GM12801 (cell line): Measurements from ENCODE around the gene AQP6.

Experiments used
- TF ChIP-seq, protein P1 (sequence below): IDR thresholded peaks from one replicate; pipeline ENCODE4 v1.5.1; 2011; ENCODE audit warnings: control low read depth; ENCODE audit not compliant: insufficient read length; ENCODE audit errors: extremely low read depth

Gene AQP6

DNA sequence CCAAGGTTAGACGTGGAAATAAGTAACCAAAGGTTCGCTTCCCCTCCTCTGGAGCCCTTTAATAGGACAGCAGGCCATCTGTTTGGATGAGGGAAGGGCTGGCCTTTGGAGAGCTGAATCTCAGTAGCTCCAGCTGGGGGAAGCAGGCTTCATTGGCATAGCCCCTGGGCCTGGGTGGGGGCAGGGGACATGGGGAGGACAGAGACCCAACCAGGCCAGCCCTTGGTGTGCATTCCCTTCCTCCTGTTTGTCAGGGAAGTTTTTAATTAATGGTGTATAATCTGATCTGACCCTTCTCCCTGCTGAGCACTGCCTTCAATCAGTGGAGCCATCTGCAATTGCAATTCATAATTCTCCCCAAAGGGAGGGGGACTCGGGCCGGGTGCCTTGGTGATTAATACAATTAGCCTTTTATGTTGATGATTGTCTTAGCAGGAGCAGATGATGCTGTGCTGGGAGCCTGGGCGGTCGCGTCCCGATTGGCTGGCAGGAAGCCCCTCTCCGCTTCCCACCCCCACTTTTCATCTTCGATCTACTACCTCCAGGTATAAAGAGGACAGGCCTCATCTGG, 6.4 kb downstream of the AQP6 start:
- TF ChIP-seq, protein P1, sequence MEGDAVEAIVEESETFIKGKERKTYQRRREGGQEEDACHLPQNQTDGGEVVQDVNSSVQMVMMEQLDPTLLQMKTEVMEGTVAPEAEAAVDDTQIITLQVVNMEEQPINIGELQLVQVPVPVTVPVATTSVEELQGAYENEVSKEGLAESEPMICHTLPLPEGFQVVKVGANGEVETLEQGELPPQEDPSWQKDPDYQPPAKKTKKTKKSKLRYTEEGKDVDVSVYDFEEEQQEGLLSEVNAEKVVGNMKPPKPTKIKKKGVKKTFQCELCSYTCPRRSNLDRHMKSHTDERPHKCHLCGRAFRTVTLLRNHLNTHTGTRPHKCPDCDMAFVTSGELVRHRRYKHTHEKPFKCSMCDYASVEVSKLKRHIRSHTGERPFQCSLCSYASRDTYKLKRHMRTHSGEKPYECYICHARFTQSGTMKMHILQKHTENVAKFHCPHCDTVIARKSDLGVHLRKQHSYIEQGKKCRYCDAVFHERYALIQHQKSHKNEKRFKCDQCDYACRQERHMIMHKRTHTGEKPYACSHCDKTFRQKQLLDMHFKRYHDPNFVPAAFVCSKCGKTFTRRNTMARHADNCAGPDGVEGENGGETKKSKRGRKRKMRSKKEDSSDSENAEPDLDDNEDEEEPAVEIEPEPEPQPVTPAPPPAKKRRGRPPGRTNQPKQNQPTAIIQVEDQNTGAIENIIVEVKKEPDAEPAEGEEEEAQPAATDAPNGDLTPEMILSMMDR, result no peak

DNA sequence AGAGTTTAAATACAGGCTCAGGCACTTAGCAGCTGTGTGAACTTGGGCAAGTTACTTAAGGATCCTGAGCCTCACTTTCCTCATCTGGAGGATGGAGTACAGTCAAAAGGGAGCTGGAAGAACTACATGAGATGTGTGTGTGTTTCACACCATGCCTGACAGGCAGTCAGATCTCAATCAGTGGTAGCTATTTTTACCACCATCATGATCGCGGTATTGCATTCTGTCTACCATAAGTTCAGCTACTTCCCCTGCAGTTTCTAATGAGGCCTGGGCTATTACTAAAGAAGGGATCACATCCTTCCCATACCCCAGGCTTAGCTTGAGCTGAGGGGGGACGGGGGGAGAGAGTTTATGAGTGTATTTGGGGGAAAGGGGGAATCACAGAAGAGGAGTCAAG, 7.0 kb downstream of the AQP6 start:
- TF ChIP-seq, protein P1, result no peak

DNA sequence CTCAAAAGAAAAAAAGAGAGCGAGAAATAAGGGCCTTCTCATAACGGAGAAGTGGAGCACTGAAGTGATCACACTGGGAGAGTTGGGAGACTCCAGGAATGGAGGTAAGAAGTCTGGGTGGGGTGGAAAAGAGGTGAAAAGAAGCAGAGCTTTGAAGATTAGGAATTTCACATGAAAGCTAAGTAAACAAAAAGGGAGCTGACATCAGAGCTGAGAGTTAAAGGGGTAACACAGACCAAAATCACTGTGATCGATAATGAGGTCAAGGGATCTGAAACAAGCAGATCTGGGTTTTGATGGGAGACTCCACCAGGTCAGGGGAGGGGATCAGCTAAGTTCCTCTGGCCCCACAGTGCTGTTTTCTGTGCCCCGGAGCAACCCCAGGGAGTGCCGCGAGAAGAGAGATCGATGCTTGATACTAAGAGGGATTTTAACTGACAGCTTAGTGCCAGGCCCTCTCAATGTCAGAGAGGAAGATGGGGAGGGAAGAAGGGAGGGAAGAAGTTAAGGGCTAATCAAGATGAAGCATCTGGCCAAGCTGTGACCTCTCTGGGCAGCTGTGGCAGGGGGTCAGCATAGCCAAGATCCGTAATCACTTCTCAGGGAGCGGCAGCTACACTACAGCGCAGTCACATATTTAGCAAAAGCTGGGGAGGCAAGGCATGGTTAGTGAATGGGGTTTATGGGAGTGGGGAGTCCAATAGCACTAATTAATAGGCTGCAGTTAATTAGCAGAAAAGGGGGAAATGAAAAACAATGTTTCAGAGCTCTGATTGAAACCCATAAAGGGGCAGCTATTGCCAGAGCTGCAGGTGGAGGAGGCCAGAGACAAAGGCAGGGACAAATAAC, 8.0 kb downstream of the AQP6 start:
- TF ChIP-seq, protein P1, result no peak

DNA sequence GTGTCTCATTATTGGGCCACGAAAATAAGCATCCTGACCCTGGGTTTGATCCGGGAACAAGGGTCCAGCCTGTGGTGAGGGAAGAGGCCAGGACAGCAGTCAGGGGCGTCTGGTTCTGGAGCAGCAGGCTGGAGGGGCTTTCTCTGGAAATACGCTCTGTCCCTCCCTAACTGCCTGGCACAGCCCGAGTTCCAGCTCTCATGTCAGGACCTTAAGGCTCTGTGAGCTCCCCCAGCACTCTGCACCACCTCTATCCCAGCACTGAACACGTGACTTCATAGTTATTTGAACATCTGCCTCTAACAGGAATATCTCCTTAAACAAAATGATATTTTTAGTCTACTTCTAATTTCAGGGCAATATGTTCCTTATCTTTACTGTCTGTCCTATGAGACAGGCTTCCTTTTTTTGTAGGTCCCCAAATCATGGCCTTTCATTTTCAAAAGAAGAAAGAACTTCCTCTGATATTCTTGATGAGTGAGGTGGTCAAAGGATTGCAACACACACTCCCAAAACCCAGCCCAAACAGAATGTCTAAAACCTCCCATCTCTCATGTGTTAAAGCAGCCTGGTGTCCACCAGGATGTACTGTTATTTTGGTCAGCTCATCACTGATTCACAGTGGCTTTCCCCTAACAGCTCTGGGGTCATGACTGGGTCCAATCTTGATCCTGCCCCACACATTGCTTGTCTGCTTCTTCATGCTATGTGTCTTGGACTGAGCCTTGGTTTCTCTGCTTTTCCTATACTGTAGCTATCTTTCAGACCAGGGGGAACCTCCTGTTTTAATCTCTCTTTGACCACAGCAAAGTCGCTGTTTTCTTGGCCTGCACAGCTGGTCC, 9.7 kb downstream of the AQP6 start:
- TF ChIP-seq, protein P1, result no peak

DNA sequence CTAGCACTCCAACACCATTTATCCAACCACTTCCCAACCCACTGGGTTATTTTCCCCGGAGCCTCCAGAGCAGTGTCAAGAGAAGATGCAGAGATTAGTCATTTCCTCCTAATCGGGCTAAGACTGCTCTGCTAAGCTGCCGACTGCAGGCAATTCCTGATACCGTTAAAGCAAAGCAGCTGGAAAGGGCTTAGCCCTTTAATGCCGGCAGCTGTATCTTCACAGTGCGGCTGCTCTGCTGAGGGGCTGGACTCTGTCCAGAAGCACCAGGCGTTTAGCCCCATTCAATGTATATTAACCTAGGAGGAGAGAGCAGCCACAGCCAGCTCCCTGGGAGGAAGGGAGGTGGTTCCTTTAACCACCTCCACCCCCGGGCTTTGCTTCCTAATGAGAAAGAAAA, 11.1 kb downstream of the AQP6 start:
- TF ChIP-seq, protein P1, result no peak

DNA sequence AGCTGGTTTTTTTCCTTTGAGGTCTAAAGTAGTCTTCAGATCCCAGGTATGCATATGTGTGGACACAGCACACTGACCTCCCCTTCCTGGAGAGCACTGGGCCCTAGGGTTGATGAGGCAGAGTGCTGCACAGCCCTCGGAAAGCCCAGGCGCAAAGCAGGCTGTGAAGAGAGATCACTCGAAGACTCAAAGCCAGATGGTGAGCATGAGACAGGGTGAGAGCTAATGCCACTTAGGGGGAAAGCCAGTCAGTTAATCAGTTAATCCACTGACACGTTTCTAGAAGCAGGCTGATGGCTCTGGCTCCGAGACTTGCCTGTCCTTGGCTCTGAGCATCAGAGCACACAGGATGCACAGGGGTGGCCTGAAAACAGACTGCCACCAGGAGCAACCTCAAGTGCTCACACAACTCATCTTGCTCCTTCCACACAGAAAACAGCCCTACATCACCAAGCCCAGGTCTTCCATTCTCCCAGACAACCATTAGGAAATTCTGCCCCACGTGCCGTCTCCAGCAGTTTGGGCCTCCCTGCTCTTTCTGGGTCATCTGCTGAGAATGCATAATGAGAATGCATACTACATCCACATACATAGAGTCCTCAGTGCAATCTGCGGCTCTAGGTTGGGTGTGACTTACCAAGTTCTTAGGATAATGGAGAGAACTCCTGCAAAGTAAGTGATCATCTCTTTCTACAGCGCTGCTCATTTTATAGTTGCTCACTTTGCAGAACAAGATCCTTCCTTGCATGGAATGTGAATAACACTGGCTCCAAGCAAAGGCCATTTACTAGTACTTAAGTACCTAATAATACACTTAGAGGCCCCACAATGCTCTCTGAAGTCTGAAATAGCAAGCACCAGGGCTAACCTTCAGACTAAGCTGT, 12.0 kb downstream of the AQP6 start:
- TF ChIP-seq, protein P1, result no peak
